DMS79 treated with DMSO at 0.1 percent for 48 hours (cell line): ENCODE results near the gene SPATA32.
"Not testable (repeated sequence)": the region's sequence is repeated elsewhere in the genome, so short reads cannot be mapped to it uniquely, and the experiment has no call there.

Experiments used
- DNase-seq: peaks from one replicate; lab custom pipeline; 2025; lab: John Stamatoyannopoulos, UW

SPATA32 gene

DNA sequence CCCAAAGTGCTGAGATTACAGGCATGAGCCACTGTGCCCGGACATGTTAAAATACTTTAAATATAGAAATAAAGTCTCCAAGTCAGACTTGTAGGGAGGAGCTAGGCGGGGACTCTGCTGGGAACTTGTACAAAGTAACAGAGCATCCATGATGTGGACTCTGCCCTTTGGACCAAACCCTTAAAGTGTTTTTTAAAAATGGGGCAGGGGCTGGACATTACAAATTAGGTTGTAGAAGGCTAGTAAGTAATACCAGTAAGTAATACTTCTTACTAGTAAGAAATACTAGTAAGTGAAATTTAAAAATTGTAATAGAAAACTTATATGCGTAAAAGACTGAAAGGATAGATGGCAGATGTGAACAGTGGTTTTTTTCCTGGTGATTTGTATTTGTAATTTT, 9.7 kb upstream of the SPATA32 start:
- no peak for DNase-seq

DNA sequence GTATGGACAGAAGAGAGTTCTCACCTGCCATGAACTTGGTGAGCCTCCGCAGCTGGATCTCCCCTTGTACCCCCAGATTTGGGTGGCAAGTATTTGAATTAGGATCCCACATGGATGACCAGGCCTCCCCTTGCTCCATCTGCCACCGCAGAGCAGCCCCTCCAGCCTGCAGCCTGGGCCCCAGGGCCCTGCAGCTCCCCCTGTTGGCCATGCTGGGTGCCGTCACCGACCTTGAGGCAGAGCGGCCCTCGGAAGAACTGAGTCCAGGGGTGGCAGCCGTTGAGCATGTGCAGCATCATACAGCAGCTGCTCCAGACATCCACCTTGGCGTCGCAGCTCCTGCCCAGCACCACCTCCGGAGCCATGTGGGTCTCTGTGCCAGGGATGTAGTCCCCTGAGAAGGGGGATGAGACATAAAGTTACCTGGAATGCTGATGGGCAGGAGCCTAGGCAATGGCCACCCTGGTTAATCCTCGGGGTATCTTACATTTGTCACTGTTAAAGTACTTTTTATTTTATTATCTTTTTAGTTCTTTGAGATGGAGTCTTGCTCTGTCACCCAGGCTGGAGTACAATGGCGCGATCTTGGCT, 9.0 kb upstream of the SPATA32 start:
- DNase-seq = no peak

DNA sequence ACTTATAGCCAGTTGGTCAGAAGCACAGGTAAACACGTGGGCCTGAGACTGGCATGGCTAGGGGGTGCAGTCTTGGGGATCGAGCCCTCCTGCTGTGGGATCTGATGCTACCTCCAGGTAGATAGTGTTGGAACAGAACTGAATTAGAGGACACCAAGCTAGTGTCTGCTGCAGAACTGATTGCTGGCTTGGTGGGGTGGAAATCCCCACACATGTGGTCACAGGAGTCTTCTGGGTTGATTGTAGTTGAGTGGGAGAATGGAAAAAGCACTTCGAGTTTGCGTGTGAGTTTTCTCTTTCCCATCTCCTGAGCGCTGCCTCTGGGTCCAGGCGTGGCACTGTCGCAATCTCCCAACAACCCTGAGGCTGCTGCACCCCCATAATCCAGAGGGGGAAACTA, 8.0 kb upstream of the SPATA32 start:
- DNase-seq = no peak

DNA sequence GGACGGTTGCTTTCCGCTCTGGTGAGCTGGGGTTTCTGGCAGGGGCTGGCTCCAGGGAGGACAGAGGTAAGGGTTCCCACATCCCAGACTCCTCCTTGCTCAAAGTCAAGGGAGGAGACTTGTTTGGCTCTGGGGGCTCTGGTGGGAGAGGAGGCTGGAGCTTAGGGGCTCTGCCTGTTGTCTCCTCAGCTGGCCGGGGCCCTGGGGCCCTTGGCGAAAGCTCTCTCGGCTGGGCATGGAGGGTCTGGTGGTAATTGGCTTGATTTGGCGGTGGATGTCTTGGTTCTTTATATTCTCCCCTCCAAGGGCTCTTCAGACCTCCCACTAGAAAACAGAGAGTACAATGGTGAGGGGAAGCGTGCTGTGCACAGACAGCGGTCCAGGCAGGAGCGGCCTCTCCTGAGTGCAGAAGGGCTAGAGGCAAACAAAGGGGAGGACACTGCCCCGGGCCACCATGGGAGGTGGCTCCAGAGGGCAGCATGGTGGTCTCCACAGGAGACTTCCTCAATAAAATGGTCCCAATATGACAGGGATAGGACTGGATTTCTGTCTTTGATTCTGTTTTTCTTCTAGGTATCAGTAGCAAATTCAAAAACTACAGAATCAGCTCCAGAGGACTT, 5.7 kb upstream of the SPATA32 start:
- DNase-seq = no peak

DNA sequence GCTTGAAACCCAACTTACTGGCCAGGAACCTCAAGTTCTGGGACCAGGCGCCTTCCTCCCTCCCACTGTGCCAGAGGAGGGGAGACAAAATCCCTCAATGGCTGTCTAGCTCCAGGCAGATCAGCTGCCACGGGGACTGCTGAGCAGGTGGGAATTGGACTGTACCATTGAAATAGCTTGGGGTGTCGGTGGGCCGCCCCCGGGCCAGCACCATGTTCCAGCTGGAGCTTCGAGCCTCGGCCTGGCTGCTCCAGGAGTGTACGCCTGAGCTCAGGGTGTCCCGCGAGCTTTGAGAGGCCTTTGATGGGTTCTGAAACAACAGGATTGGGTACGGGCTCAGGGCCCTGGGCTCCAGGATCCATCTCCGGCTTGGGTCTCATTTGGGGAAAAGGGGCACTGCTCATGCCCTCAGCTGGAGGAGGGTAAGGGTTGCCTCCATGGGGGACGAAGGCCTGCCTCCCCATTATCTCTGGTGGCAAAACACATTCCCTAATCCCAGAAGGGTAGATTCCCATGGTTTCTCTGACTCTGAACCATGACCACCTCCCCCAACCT, 4.6 kb upstream of the SPATA32 start:
- DNase-seq = no peak

DNA sequence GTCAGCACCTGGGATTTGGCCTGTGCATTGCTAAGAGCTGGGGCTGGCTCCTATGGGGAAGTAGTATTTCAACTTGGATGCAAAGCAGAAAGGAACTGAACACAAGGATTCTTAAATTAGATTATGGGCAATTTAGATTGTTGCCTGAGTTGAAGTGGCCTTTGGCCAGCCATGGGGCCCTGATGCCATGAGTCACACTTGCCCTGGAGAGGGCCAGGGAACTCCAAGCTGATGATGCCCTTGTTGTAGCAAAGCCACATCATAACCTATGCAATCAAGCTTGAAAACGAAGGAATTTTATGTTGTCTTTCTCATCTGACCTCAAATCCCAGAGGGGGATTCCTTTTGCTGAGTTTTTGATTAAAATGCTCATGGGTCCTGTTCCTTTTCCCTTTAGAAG, 3.9 kb upstream of the SPATA32 start:
- no peak for DNase-seq

DNA sequence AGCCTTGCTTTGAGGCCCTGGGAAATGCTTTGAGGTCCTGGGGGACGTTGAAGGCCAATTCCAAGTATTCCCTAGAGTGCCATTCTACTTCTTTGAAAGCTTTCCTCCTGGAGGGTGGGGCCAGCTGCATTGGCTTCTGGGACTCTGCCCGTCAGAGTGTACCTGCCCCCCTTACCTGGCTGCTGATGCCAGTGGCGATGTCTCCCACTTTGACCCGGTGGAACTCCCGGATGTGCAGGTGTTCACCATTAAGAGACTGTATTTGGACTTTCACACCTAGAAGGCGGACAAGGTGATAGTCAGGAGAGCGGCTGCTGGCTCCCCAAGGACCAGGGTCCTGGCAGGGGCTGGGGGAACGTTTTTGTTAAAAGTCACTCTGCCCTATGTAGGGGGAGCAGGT, 3.1 kb upstream of the SPATA32 start:
- no peak for DNase-seq

DNA sequence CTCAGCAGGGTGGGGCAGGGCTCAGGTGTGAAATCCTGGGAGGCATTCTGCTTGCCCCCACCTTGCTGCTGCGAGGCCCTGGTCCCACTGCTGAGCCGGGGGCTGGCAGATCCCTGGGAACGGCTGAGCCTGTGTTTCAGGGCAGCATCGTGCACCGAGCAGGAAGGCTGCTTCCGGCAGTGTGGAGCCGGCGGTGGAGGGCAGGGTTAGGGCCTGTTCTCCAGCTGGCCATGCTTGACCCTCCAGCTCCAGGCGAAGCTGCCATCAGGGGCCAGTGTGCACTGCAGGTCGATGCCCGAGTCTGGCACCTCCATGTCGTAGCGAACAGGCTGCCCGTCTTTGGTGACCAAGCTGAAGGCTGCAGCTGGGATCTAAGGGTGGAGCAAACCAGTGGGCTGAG, 2.5 kb upstream of the SPATA32 start:
- DNase-seq = no peak

DNA sequence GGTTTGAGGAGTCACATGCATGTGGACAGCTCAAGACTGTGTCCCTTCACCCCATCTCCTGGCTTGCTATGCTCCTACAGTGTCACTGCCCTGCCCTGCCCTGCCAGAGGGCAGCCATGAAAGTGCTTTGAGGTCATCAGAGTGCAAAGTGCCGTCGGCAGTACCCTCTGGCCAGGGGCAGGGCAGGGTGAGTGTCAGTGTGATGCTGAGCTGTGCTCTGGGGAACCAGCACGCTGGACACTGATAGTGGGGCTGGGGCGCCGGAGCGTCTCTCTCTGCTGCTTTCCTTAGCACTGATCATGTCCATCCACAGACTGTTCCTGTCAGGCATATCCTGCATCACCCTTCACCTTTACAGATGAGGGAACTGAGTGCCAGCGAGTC, 1.6 kb upstream of the SPATA32 start:
- DNase-seq = no peak

DNA sequence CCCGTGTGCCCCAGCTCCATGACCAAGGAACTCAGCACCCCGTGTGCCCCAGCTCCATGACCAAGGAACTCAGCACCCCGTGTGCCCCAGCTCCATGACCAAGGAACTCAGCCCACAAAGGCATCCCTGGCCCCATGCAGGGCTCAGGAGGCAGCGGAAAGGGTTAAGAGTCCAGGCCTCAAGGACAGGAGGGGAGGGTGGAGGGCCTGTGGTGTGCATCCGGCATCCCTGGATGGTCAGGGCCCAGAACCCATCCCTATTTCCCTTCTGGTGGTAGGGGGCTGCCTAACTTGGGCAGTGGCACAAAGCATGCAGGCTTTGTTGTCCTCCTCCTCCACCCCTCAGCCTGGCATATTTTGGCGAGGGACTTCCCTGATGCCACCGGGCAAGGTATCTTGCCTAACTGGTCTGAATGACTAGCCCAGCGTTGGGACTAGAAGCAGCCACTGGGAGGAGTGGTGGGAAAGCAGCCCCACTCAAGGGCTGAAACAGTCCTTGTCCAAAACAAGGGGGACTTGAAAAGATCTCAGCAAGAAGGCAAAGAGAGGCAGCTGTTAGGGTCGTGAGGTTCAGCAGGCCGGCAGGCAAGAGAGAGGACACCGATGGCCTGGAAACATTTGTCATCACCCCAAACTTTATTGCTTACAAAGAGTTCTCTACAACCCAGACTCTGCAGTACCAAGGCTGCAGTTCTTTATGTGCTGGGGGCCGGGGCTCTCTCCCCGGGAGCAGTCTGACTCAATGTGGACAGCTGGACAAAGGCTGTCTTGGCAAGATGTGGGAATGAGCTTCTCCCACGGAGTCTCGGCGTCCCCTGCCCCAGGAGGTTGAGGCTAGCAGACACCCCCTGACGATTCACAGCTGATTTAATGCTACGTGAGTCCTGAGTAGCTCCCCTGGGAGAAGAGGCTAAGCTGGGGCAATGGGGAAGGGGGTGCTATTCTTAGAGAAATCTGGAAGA, 902 bp upstream of the SPATA32 start:
- no peak for DNase-seq

DNA sequence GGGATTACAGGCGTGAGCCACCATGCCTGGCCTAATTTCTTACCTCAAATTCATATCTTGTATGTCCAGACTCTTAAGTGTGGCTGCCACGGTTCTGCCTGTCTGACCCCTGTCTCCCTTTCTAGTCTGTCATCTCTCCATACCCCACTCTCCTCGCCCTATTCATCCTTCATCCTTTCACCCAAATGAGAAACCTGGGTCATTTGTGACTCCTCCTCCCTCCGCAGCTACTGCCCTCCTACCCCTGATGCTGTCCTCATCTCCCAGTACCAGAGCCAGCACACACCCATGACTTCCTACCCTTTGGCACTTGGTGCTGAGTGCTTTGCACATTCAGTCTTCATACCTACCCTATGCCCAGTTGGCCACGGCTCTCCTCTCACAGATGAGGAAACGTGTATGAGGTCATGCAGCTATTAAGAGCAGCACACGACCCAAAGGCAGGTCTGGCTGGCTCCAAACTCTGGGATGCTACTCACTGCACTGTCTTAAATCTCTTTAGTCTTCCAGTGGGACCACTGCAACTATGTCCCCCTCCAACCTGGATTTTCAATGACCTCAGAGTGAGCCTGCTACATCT, 1.6 kb downstream of the SPATA32 start:
- no peak for DNase-seq

DNA sequence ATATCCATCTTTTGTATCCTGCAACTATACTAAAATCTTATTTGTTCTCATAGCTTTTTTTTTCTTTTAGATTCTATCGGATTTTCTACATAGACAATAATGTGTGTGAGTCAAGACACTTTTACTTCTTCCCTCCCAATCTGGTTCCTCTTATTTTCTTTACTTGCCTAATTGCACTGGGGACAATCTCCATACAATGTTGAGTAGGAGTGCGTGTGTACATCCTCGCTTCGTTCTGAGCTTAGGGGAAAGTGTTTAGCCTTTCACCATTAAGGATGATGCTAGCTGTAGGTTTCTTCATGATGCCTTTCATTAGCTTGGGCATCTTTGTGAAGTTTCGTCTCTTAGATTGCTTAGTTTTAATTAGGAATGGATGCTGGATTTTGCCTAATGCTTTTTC, 2.9 kb downstream of the SPATA32 start:
- DNase-seq = no peak

DNA sequence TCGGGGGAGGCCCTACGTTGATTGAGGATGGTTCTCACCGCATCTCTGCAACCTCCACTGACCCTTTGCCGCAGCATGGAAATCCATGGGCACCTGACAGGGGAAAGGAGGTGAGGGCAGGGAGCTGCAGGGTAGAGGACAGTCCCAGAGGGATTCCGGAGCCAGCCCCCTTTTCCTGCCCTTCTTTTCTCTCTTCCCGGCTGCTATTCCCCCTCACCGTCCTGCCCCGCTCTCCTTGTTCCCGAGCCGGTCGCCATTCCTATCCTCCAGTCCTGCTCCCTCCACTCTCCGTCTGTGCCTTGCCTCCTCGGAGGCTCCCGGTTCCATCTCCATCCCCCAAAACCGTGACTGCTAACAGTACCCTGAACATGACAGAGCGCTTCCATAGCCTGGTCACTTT, 4.8 kb downstream of the SPATA32 start:
- DNase-seq = no peak

DNA sequence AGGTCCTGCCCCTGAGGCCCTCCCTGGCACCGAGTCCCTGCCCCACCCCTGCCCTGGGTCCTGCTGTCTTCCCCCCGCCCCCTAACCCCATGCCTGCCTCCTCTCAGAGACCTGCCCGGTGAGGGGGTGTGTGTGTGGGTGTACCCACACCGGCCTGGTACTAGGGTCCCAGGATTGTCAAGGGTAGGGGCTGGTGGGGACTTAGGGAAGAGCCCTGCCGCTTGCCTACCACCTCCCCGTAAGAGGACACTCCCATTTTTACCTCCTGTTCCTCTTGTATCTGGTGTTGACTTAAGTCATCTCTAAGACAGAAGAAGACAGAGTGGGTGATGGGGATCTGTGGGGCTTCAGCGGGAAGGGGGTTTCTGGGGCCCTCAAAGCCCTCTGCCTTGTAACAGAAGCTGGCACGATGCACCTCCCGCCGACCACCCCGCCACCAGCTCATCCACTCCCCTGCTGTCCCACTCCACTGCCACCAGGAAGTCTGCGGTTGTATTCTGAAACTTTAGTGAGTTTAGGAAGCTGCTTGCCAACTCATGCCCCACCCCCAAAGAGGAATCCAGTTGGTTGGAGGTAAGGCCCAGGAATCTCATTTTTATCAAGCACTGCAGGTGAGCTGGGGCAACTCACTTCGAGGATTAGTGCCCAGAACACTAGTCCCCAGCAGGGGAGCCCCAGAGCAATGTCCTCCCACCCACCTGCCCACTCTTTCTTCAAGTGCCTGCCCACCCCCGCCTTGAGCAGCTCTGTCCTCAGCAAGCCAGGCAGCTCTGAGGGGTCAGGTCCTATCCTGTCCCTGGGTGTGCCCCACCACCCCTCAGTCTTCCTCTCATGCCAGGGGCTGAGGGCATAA, 5.6 kb downstream of the SPATA32 start:
- no peak for DNase-seq

DNA sequence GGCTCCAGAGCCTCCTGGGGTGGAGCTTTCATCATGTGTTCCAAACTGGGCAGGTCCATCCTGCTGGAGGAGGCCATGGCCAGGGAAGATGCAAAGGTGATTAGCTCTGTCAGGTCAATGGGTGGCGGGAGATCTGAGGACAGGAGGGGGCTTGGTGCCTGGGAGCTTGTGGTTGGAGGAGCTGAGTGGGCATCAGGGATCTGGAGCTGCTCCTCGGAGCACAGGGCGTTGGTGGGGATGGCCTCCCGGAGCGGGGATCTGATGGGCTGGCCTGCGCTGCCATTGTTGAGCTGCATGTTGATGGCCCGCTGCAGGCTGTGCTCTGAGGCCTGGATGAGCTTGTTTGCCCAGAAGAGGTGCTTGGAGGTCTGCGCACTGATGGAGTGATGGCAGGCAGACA, 6.5 kb downstream of the SPATA32 start:
- no peak for DNase-seq

DNA sequence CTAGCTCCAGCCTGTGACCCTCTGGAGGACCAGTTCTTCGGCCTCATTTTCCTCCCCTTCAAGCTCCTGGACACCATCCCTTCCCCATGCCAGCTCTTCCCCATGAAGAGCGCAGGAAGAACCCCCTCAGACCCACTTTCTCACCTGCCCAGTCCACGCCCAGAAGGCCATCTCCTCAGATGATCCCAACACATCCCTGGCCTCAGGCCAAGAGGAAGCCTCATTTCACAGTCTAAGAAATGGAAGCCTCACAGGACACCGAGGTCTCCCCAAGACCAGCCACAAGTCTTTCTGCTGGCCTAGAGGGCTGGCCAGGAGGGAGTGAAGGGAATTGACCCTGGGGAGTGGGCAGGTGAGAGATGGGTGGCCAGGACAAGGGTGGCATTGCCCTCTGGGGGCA, 8.0 kb downstream of the SPATA32 start:
- DNase-seq = no peak

DNA sequence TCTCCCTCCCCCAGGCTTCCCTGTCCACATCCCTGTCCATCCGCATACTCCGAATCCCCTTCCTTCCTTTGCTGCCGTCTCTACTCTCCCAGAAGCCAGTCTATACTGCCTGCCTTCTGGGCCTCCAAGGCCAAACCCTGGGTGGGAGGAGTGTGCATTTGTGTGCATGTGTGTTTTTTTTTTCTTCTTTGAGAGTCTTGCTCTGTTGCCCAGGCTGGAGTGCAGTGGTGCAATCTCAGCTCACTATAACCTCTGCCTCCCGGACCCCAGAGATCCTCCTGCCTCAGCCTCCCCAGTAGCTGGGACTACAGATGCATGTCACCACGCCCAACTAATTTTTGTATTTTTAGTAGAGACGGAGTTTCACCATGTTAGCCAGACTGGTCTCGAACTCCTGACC, 8.7 kb downstream of the SPATA32 start:
- DNase-seq = not testable (repeated sequence)

DNA sequence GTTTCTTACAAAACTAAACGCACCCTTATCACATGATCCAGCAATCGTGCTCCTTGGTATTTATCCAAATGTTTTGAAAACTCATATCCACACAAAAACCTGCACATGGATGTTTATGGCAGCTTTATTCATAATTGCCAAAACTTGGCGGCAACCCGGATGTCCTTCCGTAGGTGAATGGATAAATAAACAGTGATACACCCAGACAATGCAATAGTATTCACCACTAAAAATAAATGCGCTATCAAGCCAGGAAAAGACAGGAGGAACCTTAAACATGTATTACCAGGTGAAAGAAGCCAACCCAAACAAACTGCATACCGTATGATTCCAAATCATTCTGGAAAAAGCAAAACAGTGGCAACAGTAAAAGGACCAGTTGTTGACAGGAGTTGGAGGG, 10.0 kb downstream of the SPATA32 start:
- no peak for DNase-seq

DNA sequence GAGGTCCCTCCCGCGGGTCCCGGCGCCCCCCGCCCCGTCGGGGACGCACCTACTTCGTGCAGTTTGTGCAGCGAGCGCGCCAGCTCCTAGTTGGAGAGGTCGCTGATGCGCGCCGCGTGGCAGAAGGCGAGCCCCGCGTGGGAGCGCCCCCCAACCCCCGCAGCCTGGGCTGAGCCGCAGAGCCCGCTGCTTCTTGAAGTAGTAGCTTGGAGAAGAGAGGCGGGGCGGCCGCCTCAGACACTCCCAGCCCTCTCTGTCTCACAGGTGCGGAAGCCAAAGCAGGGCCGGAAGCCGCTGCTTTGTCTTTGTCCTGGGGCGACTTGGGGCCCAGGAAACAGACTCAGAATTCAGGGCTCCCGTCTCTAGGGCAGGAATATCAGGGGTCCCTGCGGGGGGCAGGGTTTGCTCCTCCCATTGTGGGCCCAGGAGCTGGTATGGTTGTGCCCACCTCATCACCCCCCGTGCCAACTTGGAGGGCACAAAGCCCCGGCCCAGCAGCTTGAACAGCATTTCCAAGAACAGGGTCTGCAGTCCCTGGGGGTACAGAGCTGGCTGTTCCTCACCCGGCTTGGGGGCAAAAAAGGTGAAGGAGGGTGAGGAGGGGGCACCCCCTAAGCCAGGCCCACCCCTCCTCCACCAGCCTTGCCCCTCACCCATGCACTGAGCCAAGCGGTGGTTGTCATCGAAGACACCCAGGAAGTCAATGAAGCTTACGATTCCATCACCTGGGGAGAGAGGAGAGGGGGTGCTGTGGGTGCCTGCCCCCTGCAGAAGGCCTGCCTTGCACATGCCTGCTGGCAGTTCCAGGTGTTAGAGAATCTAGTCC, 13.5 kb downstream of the SPATA32 start:
- DNase-seq = peak; percentile 38

DNA sequence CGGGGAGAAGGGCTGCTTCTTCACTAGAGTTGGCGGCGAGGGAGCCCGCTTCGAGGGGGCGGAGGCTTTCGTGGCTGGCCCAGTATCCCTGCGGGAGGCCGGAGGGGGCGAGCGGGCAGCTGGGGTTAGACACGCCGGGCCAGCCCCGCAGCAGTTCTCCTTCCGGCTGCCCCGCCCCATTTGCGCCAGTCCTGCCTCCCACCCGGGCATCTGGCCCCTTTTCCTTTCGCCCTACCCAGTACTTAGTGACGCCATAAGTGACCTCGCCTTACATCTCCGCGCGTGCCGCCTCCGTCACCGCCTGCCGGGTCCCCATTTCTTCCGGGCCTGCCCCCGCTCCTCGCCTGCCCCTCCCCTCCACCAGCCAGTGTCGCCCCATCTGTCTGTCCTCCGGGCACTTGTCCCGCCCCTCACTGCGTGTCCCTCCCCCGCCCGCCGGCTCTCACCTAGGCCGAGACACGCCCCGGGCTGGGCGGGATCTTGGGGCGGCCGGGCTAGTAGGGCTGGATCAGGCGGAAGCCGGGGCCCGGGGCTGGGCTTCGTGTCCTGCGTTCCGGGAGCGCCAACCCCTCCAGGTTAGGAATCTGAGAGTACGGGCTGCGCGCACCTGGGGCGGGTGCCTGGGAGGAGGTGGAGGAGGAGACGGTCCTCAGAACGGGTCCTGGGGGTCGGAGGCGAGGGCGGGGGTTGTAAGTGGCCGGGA, 14.3 kb downstream of the SPATA32 start:
- DNase-seq = peak; percentile 92
